ENCODE results near the gene ALG2. TPM values are rescaled to one million over a fixed set of nuclear protein-coding genes. Genes with fewer than 3 reads are reported as not detected.

The ALG2 gene
- total RNA-seq (2022; extraction: Qiagen RNA extraction; ENCODE audit: low read depth), result 46.5 to 52.8 TPM (median 50.8 TPM) in 5 replicates

GRCh38 chr9:99221621-99222415, at the start of gene ALG2, which contains the start of gene SEC61B:
Gene ALG2, minus strand, starts transcription at chr9:99221942. Its CDS starts 48 bp downstream, at chr9:99221894.
Gene SEC61B, plus strand, starts transcription at chr9:99222282. Its CDS starts 82 bp downstream, at chr9:99222364.

Other genes starting within 250 kb of the ALG2 start
- gene TGFBR1, start 116.8 kb downstream of the ALG2 start, total RNA-seq (2022; extraction: Qiagen RNA extraction; ENCODE audit: low read depth), result 21.2 to 42.8 TPM (median 31.0 TPM) in 5 replicates
- gene SEC61B, start 340 bp upstream of the ALG2 start, total RNA-seq (2022; extraction: Qiagen RNA extraction; ENCODE audit: low read depth), result 289 to 343 TPM (median 319 TPM) in 5 replicates

All from A549 treated with CpdA at 1 μM for 4 hours (cell line).